ENCODE measurements around the gene ROPN1L.

GRCh38 chr5:10411336-10411735 lies 30.3 kb upstream of the ROPN1L start:
- TF ChIP-seq EP300 (IDR thresholded peaks at IDR 0.05; ENCODE audit: borderline replicate concordance in 1 of 2, control insufficient read depth in 1 of 2, low read depth in 2 of 2, low read length in 2 of 2) (no peak), CREB1 (IDR thresholded peaks at IDR 0.05; ENCODE audit: low read depth) (no peak), CREM (IDR thresholded peaks at IDR 0.05; ENCODE audit: low read depth) (no peak), REST (IDR thresholded peaks at IDR 0.05; ENCODE audit: low read depth, low read length) (no peak), CTCF (IDR thresholded peaks at IDR 0.05 in 2 of 3, conservative IDR thresholded peaks at IDR 0.05 in 1 of 3; ENCODE audit: control insufficient read depth in 2 of 3, extremely low read depth in 1 of 3, insufficient read depth in 1 of 3, low read depth in 3 of 3, low read length in 3 of 3) (no peak), FOXK2 (IDR thresholded peaks at IDR 0.05) (no peak), RFX5 (IDR thresholded peaks at IDR 0.05; ENCODE audit: low read depth, low read length) (no peak), ZNF384 (IDR thresholded peaks at IDR 0.05; ENCODE audit: borderline replicate concordance, low read depth, low read length) (no peak), SREBF2 (IDR thresholded peaks at IDR 0.05; ENCODE audit: low read length) (no peak), ATF2 (IDR thresholded peaks at IDR 0.05; ENCODE audit: low read length) (no peak), POLR2AphosphoS2 (IDR thresholded peaks at IDR 0.05; ENCODE audit: low read depth, low read length) (no peak)

Data from GM12878 (cell line).